ENCODE results near the gene BEST2. TPM values are rescaled to one million over a fixed set of nuclear protein-coding genes. Genes with fewer than 3 reads are reported as not detected.

The BEST2 gene
- total RNA-seq, 1 experiment from 2014 or later, result 0.10 TPM

DNA sequence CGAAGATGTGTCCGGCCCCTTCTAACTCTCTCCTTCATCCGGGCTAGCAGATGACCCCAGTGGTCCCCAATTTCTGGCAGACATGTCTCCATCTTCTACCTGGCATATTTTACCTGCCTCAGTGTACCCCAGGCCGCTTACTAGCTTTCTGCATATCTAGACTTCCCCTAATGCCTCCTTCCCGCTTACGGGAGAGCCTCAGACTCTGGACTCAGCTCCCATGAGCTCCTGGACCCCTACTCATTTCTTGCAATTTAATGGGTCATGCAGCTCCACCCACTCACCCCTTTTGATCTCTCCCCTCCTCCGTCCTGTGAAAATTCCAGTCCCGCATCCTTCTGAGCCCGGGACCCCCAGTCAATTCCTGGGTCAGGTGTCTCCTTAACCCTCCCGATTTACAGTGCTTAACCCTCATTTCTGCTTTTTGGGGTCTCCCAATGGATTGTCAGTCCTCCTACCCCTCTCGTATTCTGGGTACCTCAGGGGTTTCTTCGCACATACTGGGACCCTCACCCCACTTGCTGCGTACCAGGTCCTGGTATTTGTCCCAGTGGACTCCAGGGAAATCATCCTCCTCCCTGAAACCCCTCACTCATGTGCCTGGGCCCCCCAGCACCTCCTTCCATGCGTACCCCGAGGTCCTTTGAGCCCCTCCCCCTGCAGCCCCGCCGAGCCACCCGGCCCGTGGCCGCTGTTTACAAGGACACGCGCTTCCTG lies 39.2 kb downstream of the BEST2 start:
- intact Hi-C loops (cut with micrococcal nuclease), result no loop called here
- H3K9me2 ChIP-seq (ENCODE audit: insufficient read depth), result no peaks in the 10 kb centered on the region
- peak overlapping the region; percentile 77 to 84 for H3K4me3 ChIP-seq (replicated peaks in 1 of 2; ENCODE audit: low read depth in 1 of 2, low read length in 2 of 2)
- RAD21 ChIA-PET (ENCODE audit: low non-redundant PET in 1 of 2, low total read pairs in 2 of 2, uncharacterized antibody in 2 of 2, unreplicated experiment in 2 of 2), result interaction anchor here (0.6 to 1.4 kb wide), 4 partner anchors 8 to 94 kb away, joined by 3 to 8 read pairs (median 4); partner anchors contain the start of gene FBXW9 (in 1 of the 2)
- no peaks in the 10 kb centered on the region for H3K36me3 ChIP-seq (ENCODE audit: control insufficient read depth in 1 of 2, insufficient read depth in 2 of 2, low read length in 2 of 2)
- peak overlapping the region; percentile 96 for H3K27ac ChIP-seq (ENCODE audit: low read depth, low read length)
- H3K79me2 ChIP-seq (ENCODE audit: insufficient read depth, low read length), result peaks cover 19% of the 10 kb centered on the region
- H3K27me3 ChIP-seq (ENCODE audit: insufficient read depth, low read length), result no peaks in the 10 kb centered on the region
- peaks cover 61 to 90% of the 10 kb centered on the region in 2 experiments for H3K4me1 ChIP-seq (ENCODE audit: control insufficient read depth in 1 of 2, insufficient read depth in 2 of 2, low read length in 2 of 2)
- H2AFZ ChIP-seq (ENCODE audit: low read depth, low read length, poor library complexity, severe bottlenecking), result no peak overlapping the region
- H3K9ac ChIP-seq (ENCODE audit: low read length), result peak overlapping the region; percentile 93
- CTCF ChIA-PET, result interaction anchor here (0.7 to 7.4 kb wide), 5 partner anchors 8 to 33 kb away, joined by 3 to 88 read pairs (median 21); partner anchors contain the start of gene HOOK2
- BruUV-seq (replicated peaks), result no TSS peak
- H3K9me3 ChIP-seq (ENCODE audit: control insufficient read depth in 1 of 2, insufficient read depth in 1 of 2, low read depth in 1 of 2, low read length in 2 of 2), result no peaks in the 10 kb centered on the region
- no peak for TF ChIP-seq FOSL1 (IDR thresholded peaks at IDR 0.05; ENCODE audit: low read depth)
- TF ChIP-seq SIN3A (IDR thresholded peaks at IDR 0.05; ENCODE audit: low read depth), result no peak
- no peak for TF ChIP-seq EZH2 (IDR thresholded peaks at IDR 0.05)
- TF ChIP-seq, protein P1, sequence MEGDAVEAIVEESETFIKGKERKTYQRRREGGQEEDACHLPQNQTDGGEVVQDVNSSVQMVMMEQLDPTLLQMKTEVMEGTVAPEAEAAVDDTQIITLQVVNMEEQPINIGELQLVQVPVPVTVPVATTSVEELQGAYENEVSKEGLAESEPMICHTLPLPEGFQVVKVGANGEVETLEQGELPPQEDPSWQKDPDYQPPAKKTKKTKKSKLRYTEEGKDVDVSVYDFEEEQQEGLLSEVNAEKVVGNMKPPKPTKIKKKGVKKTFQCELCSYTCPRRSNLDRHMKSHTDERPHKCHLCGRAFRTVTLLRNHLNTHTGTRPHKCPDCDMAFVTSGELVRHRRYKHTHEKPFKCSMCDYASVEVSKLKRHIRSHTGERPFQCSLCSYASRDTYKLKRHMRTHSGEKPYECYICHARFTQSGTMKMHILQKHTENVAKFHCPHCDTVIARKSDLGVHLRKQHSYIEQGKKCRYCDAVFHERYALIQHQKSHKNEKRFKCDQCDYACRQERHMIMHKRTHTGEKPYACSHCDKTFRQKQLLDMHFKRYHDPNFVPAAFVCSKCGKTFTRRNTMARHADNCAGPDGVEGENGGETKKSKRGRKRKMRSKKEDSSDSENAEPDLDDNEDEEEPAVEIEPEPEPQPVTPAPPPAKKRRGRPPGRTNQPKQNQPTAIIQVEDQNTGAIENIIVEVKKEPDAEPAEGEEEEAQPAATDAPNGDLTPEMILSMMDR (IDR thresholded peaks at IDR 0.05 in 2 of 3, conservative IDR thresholded peaks at IDR 0.05 in 1 of 3; ENCODE audit: borderline replicate concordance in 1 of 3, insufficient read depth in 1 of 3, low read depth in 2 of 3, low read length in 2 of 3), result no peak
- no peak for TF ChIP-seq ZFX (IDR thresholded peaks at IDR 0.05)
- TF ChIP-seq, protein P2, sequence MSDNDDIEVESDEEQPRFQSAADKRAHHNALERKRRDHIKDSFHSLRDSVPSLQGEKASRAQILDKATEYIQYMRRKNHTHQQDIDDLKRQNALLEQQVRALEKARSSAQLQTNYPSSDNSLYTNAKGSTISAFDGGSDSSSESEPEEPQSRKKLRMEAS (IDR thresholded peaks at IDR 0.05), result no peak
- no peak for TF ChIP-seq ELF1 (IDR thresholded peaks at IDR 0.05; ENCODE audit: borderline replicate concordance, low read depth)
- TF ChIP-seq, protein P3, sequence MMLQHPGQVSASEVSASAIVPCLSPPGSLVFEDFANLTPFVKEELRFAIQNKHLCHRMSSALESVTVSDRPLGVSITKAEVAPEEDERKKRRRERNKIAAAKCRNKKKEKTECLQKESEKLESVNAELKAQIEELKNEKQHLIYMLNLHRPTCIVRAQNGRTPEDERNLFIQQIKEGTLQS (IDR thresholded peaks at IDR 0.05), result no peak
- no peak for TF ChIP-seq EZH2phosphoT487 (IDR thresholded peaks at IDR 0.05; ENCODE audit: borderline replicate concordance)
- no peak for TF ChIP-seq YY1 (IDR thresholded peaks at IDR 0.05; ENCODE audit: extremely low read depth, insufficient replicate concordance, low read depth, low read length)
- TF ChIP-seq POLR2A (IDR thresholded peaks at IDR 0.05; ENCODE audit: borderline replicate concordance, extremely low read depth, insufficient read depth, insufficient read length), result no peak
- TF ChIP-seq, protein P4, sequence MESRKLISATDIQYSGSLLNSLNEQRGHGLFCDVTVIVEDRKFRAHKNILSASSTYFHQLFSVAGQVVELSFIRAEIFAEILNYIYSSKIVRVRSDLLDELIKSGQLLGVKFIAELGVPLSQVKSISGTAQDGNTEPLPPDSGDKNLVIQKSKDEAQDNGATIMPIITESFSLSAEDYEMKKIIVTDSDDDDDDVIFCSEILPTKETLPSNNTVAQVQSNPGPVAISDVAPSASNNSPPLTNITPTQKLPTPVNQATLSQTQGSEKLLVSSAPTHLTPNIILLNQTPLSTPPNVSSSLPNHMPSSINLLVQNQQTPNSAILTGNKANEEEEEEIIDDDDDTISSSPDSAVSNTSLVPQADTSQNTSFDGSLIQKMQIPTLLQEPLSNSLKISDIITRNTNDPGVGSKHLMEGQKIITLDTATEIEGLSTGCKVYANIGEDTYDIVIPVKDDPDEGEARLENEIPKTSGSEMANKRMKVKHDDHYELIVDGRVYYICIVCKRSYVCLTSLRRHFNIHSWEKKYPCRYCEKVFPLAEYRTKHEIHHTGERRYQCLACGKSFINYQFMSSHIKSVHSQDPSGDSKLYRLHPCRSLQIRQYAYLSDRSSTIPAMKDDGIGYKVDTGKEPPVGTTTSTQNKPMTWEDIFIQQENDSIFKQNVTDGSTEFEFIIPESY (IDR thresholded peaks at IDR 0.05; ENCODE audit: extremely low read depth, insufficient replicate concordance, low read length), result no peak
- DNase-seq (ENCODE audit: low read depth, low spot score) (no peak), ATAC-seq (no peak)
- peak overlapping the region; percentile 99 for H3K4me2 ChIP-seq (ENCODE audit: low read length)
- POLR2A ChIA-PET, result interaction anchor here (0.7 to 6.7 kb wide), 16 partner anchors 8 to 109 kb away, joined by 3 to 172 read pairs (median 8); partner anchors contain the start of genes DHPS, GET3, HOOK2 and PRDX2
- no peaks in the 10 kb centered on the region for H4K20me1 ChIP-seq (ENCODE audit: insufficient read depth)

Measured in HCT116 (cell line).